HG03139 (cell line): ENCODE results near the gene TMEM213.
A peak's percentile ranks its signal among the peaks of the same experiment; 100 is the strongest.

ENCODE experiments used
- ATAC-seq: cut with Tn5 transposase; IDR thresholded peaks from one replicate; pipeline ENCODE4 v1.9.1; 2021; ENCODE audit not compliant: unreplicated experiment

TMEM213 gene

DNA sequence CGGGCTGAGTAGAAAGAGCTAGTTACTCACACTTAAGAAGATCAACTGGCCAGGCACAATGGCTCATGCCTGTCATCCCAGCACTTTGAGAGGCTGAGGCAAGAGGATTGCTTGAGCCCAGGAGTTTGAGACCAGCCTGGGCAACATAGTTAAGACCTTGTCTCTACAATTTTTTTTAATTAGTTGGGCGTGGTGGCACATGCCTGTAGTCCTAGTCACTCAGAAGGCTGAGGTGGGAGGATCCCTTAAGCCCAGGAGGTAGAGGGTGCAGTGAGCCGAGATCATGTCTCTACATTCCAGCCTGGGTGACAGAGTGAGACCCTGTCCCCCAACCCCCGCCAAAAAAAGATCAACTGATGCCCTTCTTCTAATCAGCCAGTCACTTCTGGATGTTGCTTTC is 74.8 kb downstream of the TMEM213 start:
- ATAC-seq = no peak

GRCh38 chr7:138873220-138873892 is 75.6 kb downstream of the TMEM213 start:
- ATAC-seq = no peak

GRCh38 chr7:138875794-138876193 is 78.0 kb downstream of the TMEM213 start:
- no peak for ATAC-seq

DNA sequence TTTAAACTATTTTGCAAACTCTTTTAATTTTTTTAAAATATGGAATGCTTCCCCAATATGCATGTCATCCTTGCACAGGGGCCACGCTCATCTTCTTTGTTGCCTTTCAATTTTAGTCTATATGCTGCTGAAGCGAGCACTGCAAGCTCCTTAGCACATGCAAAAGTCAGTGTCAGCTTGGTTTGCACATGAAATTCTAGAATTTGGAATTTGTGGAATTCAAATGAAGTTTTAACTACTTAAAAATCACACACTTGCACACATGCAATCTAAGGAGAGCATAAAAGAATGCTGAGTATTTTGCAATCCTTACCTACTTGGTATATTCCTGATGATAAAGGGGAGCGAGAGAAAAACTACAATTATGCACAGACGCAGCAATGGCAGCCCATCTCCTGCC is 78.5 kb downstream of the TMEM213 start:
- no peak for ATAC-seq

- ATAC-seq = no peak
Measured at GRCh38 chr7:138878051-138878450, 80.3 kb downstream of the TMEM213 start.

DNA sequence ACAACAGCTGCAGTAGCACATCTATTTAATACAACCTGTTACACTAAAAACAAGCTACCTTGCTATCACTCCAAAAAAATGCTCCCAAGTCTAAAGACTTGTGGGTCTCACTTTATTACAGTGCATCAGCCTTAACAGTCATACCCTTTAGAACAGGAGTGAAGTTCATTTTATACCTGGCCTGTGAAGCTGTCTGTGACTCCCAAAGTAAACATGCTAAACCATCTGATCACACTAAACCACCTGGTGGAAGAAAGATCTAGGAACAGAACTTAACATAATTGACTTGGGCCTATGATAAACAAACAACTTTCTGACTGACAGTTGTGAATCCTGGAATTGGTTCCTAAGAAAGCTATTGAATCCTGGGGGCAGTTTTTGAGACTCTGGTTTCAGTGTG is 81.1 kb downstream of the TMEM213 start:
- no peak for ATAC-seq

- no peak for ATAC-seq
Measured at GRCh38 chr7:138879356-138879755, 81.6 kb downstream of the TMEM213 start.

- ATAC-seq = no peak
Measured at GRCh38 chr7:138880881-138881578, 83.2 kb downstream of the TMEM213 start.

DNA sequence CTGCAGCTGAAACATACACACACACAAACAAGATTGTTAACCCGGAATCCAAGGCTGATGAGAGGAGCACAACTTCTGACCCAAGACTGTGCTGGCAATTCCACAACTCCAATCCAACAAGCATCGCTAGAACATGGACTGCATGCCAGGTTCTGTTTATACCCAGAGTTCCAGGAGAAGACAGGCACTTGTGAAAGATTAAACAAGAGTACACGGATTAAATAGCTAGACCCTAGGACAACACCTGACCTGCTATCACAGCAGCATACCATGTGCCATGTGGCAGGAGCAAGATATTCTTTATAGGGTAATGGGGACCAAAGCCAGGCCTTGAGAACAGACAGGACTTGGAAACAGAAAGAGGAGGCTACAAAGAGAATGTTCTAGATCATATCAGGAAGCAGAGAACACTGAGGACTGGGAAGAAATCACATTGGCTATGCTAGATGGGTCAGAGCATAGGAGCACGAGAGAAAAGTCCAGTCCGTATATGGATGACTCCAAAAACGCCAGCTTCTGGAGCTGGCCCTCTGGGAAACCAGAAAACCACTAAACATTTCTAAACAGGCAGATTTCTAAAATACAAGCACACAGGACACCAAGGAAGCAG is 83.9 kb downstream of the TMEM213 start:
- no peak for ATAC-seq

- ATAC-seq = no peak
Measured at GRCh38 chr7:138882249-138882648, 84.5 kb downstream of the TMEM213 start.

- no peak for ATAC-seq
Measured at GRCh38 chr7:138885383-138886147, 87.8 kb downstream of the TMEM213 start.

- ATAC-seq = peak; percentile 88
Measured at GRCh38 chr7:138886501-138886917, 88.7 kb downstream of the TMEM213 start.

DNA sequence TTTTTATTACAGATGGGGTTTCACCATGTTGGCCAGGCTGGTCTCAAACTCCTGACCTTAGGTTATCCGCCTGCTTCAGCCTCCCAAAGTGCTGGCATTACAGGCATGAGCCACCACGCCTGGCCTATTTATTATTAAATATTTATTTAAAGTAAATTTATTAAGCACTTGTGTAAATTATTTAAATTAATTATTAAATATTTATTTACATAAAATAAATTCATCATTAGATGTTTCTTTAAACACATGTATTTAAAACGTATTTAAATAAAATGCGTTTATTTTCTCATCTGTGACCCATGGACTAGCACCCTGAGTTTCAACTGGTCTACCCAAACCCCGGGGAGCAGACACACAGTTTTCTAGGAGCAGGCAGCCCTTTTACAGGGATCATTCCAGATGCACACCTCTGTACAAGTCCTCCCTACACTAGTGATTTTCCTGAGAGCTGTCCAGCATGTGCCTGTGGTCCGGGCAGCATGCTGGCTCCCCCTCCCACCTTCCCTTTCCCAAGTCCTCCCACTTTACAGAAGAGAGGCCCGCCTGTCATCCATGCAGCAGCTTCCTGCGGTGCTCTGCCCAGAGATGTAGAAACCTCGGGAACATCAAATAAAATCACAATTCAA is 89.4 kb downstream of the TMEM213 start:
- ATAC-seq = no peak
